Hepatocyte (in vitro differentiated cells): Measurements from ENCODE around the gene TIRAP.

Experiments
- CTCF ChIP-seq: fragments of 200-600 bp; sonication (generic); IDR thresholded peaks from 2 replicates; pipeline ENCODE4 v1.5.1; 2016; ENCODE audit warnings: antibody characterized with exemption, mild to moderate bottlenecking; ENCODE audit not compliant: poor library complexity
- EZH2 ChIP-seq: fragments of 200-600 bp; sonication (generic); IDR thresholded peaks from 2 replicates; pipeline ENCODE4 v1.6.1; 2016; ENCODE audit warnings: antibody characterized with exemption, mild to moderate bottlenecking, borderline replicate concordance
- EZH2phosphoT487 ChIP-seq: fragments of 200-600 bp; sonication (generic); IDR thresholded peaks from one replicate; pipeline ENCODE4 v1.6.1; 2018; ENCODE audit warnings: antibody characterized with exemption, mild to moderate bottlenecking, low read depth, moderate library complexity; ENCODE audit not compliant: unreplicated experiment, severe bottlenecking

- TF ChIP-seq CTCF (no peak), EZH2phosphoT487 (no peak), EZH2 (no peak)
These were observed 48.4 kb downstream of the TIRAP start for GRCh38 chr11:126331286-126331685.
